LNCAP (cell line): ENCODE data around the gene ZBED2.

Source experiments
- TF ChIP-seq, protein P1 (sequence below): fragments of 450-650 bp; IDR thresholded peaks from 2 replicates; pipeline ENCODE4 v1.5.1; 2017; ENCODE audit warnings: mild to moderate bottlenecking

Gene ZBED2

DNA sequence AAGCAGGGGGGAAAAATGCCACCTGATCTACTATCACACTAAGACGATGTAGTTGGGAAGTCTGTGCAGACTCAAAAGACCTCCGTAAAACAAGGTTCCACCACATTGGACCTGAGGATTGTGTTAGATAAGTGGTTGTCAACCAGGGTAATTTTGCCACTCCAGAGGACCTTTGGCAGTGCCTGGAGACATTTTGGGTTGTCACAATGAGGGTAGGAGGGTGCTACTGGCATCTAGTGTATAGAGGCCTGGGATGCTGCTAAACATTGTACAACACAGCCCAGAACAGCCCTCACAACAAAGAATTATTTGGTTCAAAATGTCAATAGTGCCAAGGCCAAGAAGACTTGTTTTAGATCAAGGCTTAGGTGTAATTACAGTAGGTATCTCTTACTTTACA lies 14.6 kb upstream of the ZBED2 start:
- TF ChIP-seq, protein P1, sequence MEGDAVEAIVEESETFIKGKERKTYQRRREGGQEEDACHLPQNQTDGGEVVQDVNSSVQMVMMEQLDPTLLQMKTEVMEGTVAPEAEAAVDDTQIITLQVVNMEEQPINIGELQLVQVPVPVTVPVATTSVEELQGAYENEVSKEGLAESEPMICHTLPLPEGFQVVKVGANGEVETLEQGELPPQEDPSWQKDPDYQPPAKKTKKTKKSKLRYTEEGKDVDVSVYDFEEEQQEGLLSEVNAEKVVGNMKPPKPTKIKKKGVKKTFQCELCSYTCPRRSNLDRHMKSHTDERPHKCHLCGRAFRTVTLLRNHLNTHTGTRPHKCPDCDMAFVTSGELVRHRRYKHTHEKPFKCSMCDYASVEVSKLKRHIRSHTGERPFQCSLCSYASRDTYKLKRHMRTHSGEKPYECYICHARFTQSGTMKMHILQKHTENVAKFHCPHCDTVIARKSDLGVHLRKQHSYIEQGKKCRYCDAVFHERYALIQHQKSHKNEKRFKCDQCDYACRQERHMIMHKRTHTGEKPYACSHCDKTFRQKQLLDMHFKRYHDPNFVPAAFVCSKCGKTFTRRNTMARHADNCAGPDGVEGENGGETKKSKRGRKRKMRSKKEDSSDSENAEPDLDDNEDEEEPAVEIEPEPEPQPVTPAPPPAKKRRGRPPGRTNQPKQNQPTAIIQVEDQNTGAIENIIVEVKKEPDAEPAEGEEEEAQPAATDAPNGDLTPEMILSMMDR: no peak

DNA sequence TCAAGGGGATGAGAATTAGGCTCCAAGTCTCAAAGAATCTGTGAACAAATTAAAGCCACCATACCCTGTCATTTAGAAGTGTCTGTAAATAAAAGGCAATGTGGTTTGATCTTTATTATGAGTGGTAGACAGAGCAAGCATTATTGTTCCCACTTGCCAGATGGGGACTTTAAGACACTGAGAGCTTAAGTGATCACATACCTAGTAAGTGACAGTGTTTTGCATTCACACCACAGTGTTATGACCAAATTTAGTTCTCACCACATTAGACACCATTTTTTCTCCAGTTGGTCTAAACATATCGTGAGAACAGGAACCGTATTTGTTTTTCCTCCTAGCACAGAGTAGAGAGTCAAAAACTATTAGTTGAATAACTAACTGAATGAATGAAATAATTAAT lies 13.2 kb upstream of the ZBED2 start:
- TF ChIP-seq, protein P1: no peak

DNA sequence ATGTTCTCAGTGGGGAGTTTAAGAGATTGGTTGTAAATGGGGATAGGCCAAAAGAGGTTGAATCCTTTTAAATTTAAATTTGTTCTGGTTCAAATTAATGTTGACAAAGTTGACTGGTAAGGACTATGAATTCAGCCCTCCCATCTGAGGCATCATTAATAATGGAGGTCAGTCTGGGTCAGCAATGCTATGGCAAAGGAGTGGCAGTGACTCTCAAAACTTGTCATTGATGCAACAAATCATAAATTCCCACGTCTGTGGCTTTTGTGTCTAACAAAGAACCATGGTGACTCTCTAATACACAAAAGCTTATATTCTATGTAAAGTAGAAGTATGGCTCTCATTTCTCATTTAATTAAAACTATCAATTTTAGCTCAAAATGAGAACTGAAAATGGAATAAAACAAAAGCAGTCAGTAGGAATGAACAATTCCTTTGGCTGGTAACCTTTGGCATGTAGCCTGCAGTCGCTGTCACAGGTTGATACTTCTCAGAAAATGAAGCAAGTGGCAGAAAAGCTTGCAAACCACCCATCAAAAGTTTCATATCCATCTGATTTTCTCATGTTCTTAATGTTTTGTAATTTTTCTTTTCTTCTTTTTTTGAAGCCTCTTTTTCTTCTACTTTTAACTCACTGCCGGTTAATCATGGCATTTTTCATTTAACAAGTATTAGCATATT lies 12.2 kb upstream of the ZBED2 start:
- TF ChIP-seq, protein P1: no peak

DNA sequence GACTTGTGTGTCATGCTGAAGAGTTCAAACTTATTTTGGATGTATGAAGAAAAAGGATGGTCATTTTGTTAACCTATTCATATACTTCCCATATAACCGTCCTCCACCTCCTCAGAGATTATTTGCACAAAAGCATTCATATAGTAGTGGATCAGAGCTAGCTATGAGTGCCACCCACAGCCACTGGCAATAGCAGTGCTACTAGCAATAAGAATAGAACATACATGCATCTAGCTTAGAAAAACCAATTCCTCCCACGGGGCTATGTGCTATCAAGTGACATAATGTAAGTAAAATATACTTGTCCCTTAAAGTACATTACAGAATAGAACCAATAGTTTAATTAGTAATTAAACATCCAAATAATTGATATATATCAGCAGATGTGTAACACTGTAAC lies 10.3 kb upstream of the ZBED2 start:
- TF ChIP-seq, protein P1: no peak

DNA sequence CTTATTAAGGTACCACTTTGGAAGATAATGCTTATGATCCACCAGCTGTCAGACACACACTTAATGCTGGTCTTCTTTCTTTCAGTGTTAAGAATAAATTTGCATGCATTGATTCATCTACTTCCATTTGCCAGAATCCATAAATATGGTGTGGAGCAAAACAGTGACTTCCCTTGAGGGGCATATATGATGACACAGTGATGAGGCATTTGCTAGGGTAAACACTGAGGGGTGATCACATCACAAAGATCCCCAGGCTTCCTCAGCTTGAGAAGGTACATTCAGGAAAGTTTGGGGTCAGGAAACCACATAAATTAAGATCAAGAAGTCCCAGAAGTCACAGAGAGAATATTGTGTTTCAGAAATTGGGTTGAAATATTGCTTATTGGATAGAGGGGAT lies 9.9 kb upstream of the ZBED2 start:
- TF ChIP-seq, protein P1: no peak

DNA sequence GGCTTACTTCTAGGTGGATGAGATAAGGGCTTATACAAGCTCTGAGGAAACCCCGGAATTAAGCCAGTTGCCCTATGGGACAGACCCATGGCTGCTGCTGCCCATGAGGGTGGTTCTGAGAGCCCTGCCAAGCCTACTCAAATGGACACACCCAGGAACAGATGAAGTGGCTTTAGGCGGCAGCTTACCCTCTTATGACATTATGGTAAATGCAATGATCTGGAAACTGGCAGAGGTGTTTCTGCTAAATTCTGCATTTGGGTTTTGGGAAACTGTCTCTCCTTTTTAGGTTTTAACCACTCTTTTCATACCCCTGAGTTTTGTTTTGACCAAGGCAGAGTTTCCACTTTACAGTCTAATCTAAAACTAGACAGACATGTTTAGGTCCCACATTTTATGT lies 9.0 kb upstream of the ZBED2 start:
- TF ChIP-seq, protein P1: no peak

DNA sequence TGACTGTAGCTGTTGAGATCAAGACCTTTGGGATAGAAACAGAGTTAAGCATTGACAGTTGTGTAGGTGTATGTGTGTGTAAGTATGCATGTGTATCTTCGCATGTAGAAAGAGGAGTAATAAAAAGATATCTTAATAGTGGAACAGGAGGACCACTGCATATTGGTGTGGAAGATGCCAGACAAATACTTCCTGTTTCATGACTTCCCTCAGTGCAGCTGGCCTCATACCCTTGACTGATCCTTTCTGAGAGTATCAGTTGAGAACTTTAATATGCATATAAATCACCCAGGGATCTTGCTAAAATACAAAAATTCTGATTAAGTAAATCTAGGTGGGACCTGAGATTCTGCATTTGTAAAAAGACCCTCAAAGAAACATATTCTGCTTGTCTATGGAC lies 8.5 kb upstream of the ZBED2 start:
- TF ChIP-seq, protein P1: no peak

DNA sequence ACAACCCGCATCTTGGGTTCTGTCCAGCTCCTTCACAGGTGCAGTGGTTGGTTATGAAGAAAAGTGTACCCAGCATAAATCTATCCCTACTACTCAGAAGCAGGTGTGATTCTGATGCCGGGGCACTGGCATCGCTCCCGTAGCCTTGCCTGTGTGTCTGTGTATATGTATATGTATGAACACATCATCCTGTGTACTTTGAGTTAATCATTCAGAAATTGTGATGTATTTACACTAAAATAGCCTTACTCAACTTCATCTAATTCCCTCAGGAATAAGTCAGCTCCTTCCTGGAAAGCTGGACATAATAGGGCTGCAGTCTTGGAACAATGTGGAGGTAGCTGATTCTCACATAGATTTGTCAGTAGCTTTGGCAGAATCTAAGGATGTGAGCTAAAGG lies 6.7 kb upstream of the ZBED2 start:
- TF ChIP-seq, protein P1: no peak
